Measurements from ENCODE around the gene LRRC34.

Gene LRRC34

DNA sequence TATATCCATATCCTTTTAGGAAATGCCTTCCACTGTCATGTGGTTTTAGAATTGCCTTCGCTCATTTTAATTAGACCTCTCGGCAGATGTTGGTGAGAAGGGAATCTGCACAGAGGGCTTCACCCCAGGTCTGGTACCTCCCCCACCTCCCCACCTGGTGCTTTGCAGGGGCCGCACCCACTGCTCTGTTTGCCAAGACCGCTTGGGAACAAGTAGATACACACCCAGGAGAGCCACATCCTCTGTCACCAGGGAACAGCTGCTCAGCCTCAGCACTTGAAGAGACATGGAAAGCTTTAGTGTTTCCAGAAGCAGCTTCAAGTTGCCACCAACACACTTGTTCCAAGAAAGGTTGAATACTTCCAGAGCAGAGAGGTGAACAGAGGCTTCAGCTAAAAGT, 35.2 kb upstream of the LRRC34 start:
- no peak for ATAC-seq
- no peak for TF ChIP-seq TOX (CRISPR knock-in tag; IDR thresholded peaks at IDR 0.05; ENCODE audit: borderline replicate concordance)
- no peak for TF ChIP-seq BACH2 (CRISPR knock-in tag; IDR thresholded peaks at IDR 0.05; ENCODE audit: borderline replicate concordance)
- no peak for TF ChIP-seq RARB (CRISPR knock-in tag; IDR thresholded peaks at IDR 0.05)
- TF ChIP-seq SNAI2 (CRISPR knock-in tag; IDR thresholded peaks at IDR 0.05): no peak
- no peak for TF ChIP-seq ZFP30 (CRISPR knock-in tag; IDR thresholded peaks at IDR 0.05)
- no peak for TF ChIP-seq ZNF565 (CRISPR knock-in tag; conservative IDR thresholded peaks at IDR 0.05; ENCODE audit: low read depth)
- TF ChIP-seq ISL1 (CRISPR knock-in tag; IDR thresholded peaks at IDR 0.05): no peak

DNA sequence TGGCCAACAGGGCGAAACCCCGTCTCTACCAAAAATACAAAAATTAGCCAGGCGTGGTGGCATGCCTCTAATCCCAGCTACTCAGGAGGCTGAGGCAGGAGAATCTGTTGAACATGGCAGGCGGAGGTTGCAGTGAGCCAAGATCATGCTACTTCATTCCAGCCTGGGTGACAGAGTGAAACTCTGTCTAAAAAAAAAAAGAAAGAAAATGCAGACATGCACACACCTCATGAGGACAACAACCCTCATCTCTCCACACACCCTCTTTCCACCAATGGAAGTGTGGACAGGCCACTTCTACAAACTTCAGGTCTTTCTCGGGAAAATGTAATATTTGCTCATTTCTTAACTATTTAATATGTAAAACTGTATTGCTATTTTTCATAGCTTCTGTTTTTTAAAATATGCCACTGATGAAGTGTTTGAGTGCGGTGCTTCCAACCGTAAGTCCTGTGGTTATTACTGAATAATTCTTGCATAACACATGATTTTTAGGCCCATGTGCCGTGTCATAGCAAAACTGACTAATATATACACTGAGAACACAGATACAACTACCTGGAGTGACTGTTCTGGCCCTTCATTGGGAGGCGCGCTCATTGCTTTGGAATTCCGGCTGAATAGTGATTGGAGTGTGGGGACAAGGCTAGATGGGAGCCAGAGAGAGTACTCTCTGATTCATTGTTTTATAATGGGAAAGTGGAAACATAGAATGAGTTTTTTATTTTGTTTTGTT, 33.9 kb upstream of the LRRC34 start:
- ATAC-seq: peak; percentile 89
- TF ChIP-seq ZNF565 (CRISPR knock-in tag; conservative IDR thresholded peaks at IDR 0.05; ENCODE audit: low read depth): no peak
- TF ChIP-seq ZC3H10 (CRISPR knock-in tag; IDR thresholded peaks at IDR 0.05): no peak
- TF ChIP-seq ISL1 (CRISPR knock-in tag; IDR thresholded peaks at IDR 0.05): no peak
- TF ChIP-seq, protein P1, sequence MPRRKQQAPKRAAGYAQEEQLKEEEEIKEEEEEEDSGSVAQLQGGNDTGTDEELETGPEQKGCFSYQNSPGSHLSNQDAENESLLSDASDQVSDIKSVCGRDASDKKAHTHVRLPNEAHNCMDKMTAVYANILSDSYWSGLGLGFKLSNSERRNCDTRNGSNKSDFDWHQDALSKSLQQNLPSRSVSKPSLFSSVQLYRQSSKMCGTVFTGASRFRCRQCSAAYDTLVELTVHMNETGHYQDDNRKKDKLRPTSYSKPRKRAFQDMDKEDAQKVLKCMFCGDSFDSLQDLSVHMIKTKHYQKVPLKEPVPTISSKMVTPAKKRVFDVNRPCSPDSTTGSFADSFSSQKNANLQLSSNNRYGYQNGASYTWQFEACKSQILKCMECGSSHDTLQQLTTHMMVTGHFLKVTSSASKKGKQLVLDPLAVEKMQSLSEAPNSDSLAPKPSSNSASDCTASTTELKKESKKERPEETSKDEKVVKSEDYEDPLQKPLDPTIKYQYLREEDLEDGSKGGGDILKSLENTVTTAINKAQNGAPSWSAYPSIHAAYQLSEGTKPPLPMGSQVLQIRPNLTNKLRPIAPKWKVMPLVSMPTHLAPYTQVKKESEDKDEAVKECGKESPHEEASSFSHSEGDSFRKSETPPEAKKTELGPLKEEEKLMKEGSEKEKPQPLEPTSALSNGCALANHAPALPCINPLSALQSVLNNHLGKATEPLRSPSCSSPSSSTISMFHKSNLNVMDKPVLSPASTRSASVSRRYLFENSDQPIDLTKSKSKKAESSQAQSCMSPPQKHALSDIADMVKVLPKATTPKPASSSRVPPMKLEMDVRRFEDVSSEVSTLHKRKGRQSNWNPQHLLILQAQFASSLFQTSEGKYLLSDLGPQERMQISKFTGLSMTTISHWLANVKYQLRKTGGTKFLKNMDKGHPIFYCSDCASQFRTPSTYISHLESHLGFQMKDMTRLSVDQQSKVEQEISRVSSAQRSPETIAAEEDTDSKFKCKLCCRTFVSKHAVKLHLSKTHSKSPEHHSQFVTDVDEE (CRISPR knock-in tag; IDR thresholded peaks at IDR 0.05): no peak
- no peak for TF ChIP-seq GLIS3 (CRISPR knock-in tag; IDR thresholded peaks at IDR 0.05)
- no peak for TF ChIP-seq TCF4 (CRISPR knock-in tag; IDR thresholded peaks at IDR 0.05; ENCODE audit: borderline replicate concordance)
- TF ChIP-seq, protein P2, sequence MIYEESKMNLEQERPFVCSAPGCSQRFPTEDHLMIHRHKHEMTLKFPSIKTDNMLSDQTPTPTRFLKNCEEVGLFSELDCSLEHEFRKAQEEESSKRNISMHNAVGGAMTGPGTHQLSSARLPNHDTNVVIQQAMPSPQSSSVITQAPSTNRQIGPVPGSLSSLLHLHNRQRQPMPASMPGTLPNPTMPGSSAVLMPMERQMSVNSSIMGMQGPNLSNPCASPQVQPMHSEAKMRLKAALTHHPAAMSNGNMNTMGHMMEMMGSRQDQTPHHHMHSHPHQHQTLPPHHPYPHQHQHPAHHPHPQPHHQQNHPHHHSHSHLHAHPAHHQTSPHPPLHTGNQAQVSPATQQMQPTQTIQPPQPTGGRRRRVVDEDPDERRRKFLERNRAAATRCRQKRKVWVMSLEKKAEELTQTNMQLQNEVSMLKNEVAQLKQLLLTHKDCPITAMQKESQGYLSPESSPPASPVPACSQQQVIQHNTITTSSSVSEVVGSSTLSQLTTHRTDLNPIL (CRISPR knock-in tag; IDR thresholded peaks at IDR 0.05; ENCODE audit: low read depth): no peak
- no peak for TF ChIP-seq TOX (CRISPR knock-in tag; IDR thresholded peaks at IDR 0.05; ENCODE audit: borderline replicate concordance)
- no peak for TF ChIP-seq ZNF70 (CRISPR knock-in tag; IDR thresholded peaks at IDR 0.05)
- TF ChIP-seq, protein P3, sequence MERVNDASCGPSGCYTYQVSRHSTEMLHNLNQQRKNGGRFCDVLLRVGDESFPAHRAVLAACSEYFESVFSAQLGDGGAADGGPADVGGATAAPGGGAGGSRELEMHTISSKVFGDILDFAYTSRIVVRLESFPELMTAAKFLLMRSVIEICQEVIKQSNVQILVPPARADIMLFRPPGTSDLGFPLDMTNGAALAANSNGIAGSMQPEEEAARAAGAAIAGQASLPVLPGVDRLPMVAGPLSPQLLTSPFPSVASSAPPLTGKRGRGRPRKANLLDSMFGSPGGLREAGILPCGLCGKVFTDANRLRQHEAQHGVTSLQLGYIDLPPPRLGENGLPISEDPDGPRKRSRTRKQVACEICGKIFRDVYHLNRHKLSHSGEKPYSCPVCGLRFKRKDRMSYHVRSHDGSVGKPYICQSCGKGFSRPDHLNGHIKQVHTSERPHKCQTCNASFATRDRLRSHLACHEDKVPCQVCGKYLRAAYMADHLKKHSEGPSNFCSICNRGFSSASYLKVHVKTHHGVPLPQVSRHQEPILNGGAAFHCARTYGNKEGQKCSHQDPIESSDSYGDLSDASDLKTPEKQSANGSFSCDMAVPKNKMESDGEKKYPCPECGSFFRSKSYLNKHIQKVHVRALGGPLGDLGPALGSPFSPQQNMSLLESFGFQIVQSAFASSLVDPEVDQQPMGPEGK (CRISPR knock-in tag; IDR thresholded peaks at IDR 0.05; ENCODE audit: borderline replicate concordance): no peak
- TF ChIP-seq, protein P4, sequence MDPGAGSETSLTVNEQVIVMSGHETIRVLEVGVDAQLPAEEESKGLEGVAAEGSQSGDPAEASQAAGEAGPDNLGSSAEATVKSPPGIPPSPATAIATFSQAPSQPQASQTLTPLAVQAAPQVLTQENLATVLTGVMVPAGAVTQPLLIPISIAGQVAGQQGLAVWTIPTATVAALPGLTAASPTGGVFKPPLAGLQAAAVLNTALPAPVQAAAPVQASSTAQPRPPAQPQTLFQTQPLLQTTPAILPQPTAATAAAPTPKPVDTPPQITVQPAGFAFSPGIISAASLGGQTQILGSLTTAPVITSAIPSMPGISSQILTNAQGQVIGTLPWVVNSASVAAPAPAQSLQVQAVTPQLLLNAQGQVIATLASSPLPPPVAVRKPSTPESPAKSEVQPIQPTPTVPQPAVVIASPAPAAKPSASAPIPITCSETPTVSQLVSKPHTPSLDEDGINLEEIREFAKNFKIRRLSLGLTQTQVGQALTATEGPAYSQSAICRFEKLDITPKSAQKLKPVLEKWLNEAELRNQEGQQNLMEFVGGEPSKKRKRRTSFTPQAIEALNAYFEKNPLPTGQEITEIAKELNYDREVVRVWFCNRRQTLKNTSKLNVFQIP (CRISPR knock-in tag; IDR thresholded peaks at IDR 0.05; ENCODE audit: borderline replicate concordance, low read depth): no peak
- TF ChIP-seq ZFP30 (CRISPR knock-in tag; IDR thresholded peaks at IDR 0.05): no peak
- TF ChIP-seq RARB (CRISPR knock-in tag; IDR thresholded peaks at IDR 0.05): no peak
- TF ChIP-seq, protein P5, sequence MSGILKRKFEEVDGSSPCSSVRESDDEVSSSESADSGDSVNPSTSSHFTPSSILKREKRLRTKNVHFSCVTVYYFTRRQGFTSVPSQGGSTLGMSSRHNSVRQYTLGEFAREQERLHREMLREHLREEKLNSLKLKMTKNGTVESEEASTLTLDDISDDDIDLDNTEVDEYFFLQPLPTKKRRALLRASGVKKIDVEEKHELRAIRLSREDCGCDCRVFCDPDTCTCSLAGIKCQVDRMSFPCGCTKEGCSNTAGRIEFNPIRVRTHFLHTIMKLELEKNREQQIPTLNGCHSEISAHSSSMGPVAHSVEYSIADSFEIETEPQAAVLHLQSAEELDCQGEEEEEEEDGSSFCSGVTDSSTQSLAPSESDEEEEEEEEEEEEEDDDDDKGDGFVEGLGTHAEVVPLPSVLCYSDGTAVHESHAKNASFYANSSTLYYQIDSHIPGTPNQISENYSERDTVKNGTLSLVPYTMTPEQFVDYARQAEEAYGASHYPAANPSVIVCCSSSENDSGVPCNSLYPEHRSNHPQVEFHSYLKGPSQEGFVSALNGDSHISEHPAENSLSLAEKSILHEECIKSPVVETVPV (CRISPR knock-in tag; IDR thresholded peaks at IDR 0.05): no peak
- no peak for TF ChIP-seq SNAI2 (CRISPR knock-in tag; IDR thresholded peaks at IDR 0.05)
- no peak for TF ChIP-seq CSDC2 (CRISPR knock-in tag; IDR thresholded peaks at IDR 0.05)

DNA sequence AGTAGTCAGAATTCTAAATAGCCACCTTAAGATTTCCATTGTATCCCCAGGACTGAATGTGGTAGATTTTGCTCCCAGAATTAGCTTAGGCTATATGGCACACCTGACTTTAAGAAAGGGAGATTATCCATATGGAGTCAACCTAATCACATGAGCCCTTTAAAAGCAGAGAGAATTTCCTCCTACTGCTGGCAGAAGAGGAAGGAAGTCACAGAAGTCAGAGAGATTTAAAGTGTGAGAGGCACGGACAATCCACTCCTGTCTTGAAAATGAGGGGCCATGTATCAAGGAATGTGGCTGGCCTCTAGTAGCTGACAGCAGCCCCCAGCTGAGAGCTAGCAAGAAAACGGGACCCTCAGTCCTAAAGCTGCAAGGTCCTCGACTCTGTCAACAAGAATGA, 30.3 kb upstream of the LRRC34 start:
- no peak for ATAC-seq

More for the DNA sequence above, 30.3 kb upstream of the LRRC34 start:
- TF ChIP-seq TOX (CRISPR knock-in tag; IDR thresholded peaks at IDR 0.05; ENCODE audit: borderline replicate concordance) (no peak), CSDC2 (CRISPR knock-in tag; IDR thresholded peaks at IDR 0.05) (no peak), ZNF70 (CRISPR knock-in tag; IDR thresholded peaks at IDR 0.05) (no peak), ZNF8 (CRISPR knock-in tag; IDR thresholded peaks at IDR 0.05) (no peak), GLIS3 (CRISPR knock-in tag; IDR thresholded peaks at IDR 0.05) (no peak), BACH2 (CRISPR knock-in tag; IDR thresholded peaks at IDR 0.05; ENCODE audit: borderline replicate concordance) (no peak), RARB (CRISPR knock-in tag; IDR thresholded peaks at IDR 0.05) (no peak), ZFP3 (CRISPR knock-in tag; IDR thresholded peaks at IDR 0.05) (no peak), ZC3H10 (CRISPR knock-in tag; IDR thresholded peaks at IDR 0.05) (no peak), ZNF565 (CRISPR knock-in tag; conservative IDR thresholded peaks at IDR 0.05; ENCODE audit: low read depth) (no peak), SNAI2 (CRISPR knock-in tag; IDR thresholded peaks at IDR 0.05) (no peak)
- TF ChIP-seq, protein P2 (CRISPR knock-in tag; IDR thresholded peaks at IDR 0.05; ENCODE audit: low read depth): no peak

Measured in SK-N-SH treated with all-trans-retinoic acid at 6 μM for 48 hours (cell line).